K562 treated with DMSO at 1 percent for 4 hours (cell line): Measurements from ENCODE around the gene LUZP2. TPM values are rescaled to one million over a fixed set of nuclear protein-coding genes. Genes with fewer than 3 reads are reported as not detected.

Source experiments
- total RNA-seq: library from RNA; unstranded; fragments of 300-600 nt; gene quantifications from 2 replicates; pipeline ENCODE4 v1.2.3, GENCODE V29; 2022; ENCODE audit not compliant: insufficient read depth

The LUZP2 gene
- not detected in 2 replicates for total RNA-seq

DNA sequence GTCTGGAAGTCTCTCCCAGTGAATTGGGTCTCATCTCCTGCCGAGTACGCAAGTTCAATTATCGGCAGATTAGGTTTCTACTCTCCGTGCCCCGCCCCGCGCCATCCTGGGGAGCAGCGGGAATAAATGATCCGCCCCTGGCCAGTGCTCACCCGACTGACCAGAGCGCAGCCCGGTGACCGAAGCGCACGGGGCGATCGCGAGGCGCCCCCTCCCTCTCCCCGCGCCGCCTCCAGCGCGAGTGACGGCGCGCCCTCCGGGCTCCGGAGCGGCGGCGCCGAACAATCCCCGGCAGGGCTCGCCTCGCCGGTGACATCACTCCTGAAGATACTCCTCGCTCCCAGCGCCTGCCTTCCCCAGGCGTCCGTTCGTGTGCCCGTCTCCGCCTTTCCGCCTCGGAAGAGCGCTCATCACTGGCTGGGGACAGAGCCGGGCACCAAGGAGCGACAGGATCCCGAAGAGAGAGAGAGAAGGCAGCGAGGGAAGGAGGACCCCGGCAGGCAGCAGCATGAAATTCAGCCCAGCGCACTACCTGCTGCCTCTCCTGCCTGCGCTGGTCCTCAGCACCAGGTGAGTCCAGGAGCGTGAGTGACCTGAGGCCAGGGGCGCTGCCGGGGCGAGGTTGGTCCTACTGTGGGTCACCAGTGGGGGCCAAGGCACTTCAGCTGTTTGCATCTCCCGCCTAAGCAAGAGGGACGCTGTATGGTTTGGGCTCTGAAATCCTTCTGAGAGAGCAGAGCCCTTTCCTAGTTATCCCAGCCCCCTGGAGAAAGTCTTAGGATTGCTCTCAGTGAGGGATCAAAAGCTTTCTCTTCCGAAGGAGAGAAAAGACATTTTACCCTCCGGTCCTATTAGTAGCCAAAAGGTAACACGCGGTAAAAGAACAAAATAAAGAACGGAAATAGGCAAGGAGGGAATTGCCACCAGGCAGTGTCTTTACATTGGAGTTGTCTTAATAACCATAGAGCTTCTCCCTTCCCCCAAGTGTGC, at the start of gene LUZP2:
LUZP2 (plus strand) TSS at position 318 of the 990 bp plus-strand sequence.

